Hematopoietic multipotent progenitor cell treated with erythropoietin and hydrocortisone succinate and interleukin-3 and kit ligand, for 4 days (in vitro differentiated cells): Measurements from ENCODE around the gene UACA.
A peak's percentile ranks its signal among the peaks of the same experiment; 100 is the strongest.
"Not testable (repeated sequence)": the region's sequence is repeated elsewhere in the genome, so short reads cannot be mapped to it uniquely, and the experiment has no call there.

ENCODE experiments used
- DNase-seq: peaks from one replicate; pipeline ENCODE4 v3.0.0-alpha.2; 2015

UACA gene

GRCh38 chr15:70625011-70625410, 138.3 kb downstream of the UACA start:
- no peak for DNase-seq

GRCh38 chr15:70618929-70619328, 144.4 kb downstream of the UACA start:
- peak; percentile 52 for DNase-seq

GRCh38 chr15:70617911-70618287, 145.5 kb downstream of the UACA start:
- no peak for DNase-seq

GRCh38 chr15:70617076-70617910, 146.1 kb downstream of the UACA start:
- no peak for DNase-seq

GRCh38 chr15:70616311-70616756, 147.0 kb downstream of the UACA start:
- DNase-seq: not testable (repeated sequence)

- DNase-seq: no peak
Observed at GRCh38 chr15:70615435-70616310, 147.7 kb downstream of the UACA start.

GRCh38 chr15:70614221-70614620, 149.1 kb downstream of the UACA start:
- no peak for DNase-seq

- no peak for DNase-seq
Observed at GRCh38 chr15:70613271-70613670, 150.1 kb downstream of the UACA start.

GRCh38 chr15:70611286-70611685, 152.1 kb downstream of the UACA start:
- DNase-seq: no peak

GRCh38 chr15:70610541-70610940, 152.8 kb downstream of the UACA start:
- no peak for DNase-seq

- DNase-seq: no peak
Observed at GRCh38 chr15:70609889-70610288, 153.5 kb downstream of the UACA start.

- DNase-seq: no peak
Observed at GRCh38 chr15:70608144-70608543, 155.2 kb downstream of the UACA start.

- no peak for DNase-seq
Observed at GRCh38 chr15:70605606-70606410, 157.6 kb downstream of the UACA start.

GRCh38 chr15:70604666-70605315, 158.6 kb downstream of the UACA start:
- no peak for DNase-seq
